BE2C (cell line): ENCODE data around the gene TRIM13.

Source experiments
- DNase-seq: peaks from one replicate; pipeline ENCODE4 v3.0.0-alpha.2; 2020
- H3K27me3 ChIP-seq: fragments of 250-450 bp; sonication (Bioruptor Pico); 2 replicates; pipeline ENCODE4 v1.5.1; 2020; ENCODE audit warnings: mild to moderate bottlenecking
- H3K36me3 ChIP-seq: fragments of 250-450 bp; sonication (Bioruptor Pico); 2 replicates; pipeline ENCODE4 v1.5.1; 2020; ENCODE audit warnings: mild to moderate bottlenecking
- H3K4me1 ChIP-seq: fragments of 250-450 bp; sonication (Bioruptor Pico); 2 replicates; pipeline ENCODE4 v1.5.1; 2020
- H3K4me3 ChIP-seq: 2 replicates; pipeline ENCODE4 v1.5.1; 2011; ENCODE audit warnings: low read depth, low read length
- H3K9me3 ChIP-seq: fragments of 250-450 bp; sonication (Bioruptor Pico); 2 replicates; pipeline ENCODE4 v1.5.1; 2020
- CTCF ChIP-seq: IDR thresholded peaks from 2 replicates; pipeline ENCODE4 v1.5.1; 2012; ENCODE audit warnings: mild to moderate bottlenecking, low read depth, low read length

Gene TRIM13

DNA sequence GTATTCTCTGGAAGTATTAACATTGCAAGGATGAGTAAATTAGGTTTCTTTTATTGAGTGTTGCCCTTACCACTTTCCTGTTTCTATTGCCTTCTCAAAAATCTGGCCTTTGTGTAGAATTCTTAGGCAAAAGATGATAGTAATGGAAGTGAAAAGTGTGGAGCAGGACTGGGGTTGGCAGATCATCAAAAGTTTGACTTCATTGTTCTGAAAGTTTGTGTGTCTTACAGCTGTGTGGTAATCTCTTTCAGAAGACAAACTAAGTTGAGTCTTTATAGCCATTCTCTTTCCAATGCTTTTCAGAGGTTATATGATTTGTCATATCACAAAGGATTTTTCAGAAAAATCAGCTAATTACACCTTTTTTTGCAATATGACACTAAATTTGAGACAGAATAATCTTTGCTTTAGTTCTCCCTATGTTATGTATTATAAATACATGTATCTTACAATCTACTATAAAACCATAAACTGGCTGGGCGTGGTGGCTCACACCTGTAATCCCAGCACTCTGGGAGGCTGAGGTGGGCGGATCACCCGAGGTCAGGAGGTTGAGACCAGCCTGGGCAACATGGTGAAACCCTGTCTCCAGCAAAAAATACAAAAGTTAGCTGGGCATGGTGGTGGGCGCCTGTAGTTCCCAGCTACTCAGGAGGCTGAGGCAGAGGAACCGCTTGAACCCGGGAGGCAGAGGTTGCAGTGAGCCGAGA is 9.7 kb downstream of the TRIM13 start:
- DNase-seq, result no peak
- Histone ChIP-seq H3K9me3 (no peaks in the 10 kb centered on the region), H3K27me3 (no peaks in the 10 kb centered on the region), H3K4me3 (no peak overlapping the region), H3K4me1 (no peaks in the 10 kb centered on the region), H3K36me3 (peaks cover 45% of the 10 kb centered on the region)
- TF ChIP-seq CTCF, result no peak

DNA sequence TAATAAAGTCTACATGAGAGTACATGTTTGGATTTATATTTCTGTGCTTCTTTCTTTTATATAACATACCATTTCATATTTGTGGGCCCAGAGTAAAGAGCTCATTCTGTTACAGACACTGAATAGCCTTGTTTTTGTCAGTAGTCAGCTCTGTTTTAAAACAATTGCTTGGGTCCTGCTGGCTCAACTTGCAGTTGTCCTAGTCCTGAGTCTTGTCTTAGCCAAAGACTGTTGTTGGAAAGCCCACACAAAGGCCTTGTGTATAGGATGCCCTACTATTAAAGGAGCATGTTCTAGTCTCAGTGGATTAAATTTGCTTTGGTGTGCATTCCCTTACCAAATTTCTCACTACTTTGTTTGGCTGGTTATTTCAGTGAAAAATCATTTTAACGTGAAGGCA is 14.6 kb downstream of the TRIM13 start:
- TF ChIP-seq CTCF, result no peak
- Histone ChIP-seq H3K4me3 (no peak overlapping the region), H3K36me3 (peaks cover 44% of the 10 kb centered on the region), H3K4me1 (no peaks in the 10 kb centered on the region), H3K9me3 (no peaks in the 10 kb centered on the region), H3K27me3 (no peaks in the 10 kb centered on the region)
- DNase-seq, result no peak

GRCh38 chr13:50012396-50013169 is 15.7 kb downstream of the TRIM13 start:
- Histone ChIP-seq H3K9me3 (no peaks in the 10 kb centered on the region), H3K27me3 (no peaks in the 10 kb centered on the region), H3K36me3 (peaks cover 42% of the 10 kb centered on the region), H3K4me1 (no peaks in the 10 kb centered on the region), H3K4me3 (no peak overlapping the region)
- no peak for TF ChIP-seq CTCF
- no peak for DNase-seq

DNA sequence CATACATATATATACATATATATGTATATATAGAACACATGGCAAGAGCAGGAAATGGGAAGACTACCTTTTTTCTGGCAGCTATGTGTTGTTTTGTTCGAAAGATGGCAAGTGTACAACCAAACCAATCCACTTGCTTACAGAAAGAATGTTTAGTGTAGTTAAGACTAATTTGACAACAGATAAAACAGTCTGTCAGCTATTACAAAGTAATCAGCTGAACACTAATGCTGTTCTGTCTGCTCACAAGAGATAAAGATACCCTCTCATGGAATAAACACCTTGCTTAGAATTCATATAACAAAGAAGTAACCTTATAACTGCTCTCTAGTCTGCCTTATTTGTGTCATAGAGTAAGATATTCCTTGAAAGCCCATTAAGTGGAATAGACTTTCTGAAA is 17.5 kb downstream of the TRIM13 start:
- peaks cover 36% of the 10 kb centered on the region for H3K36me3 ChIP-seq
- no peak for DNase-seq
- H3K4me1 ChIP-seq, result no peaks in the 10 kb centered on the region

DNA sequence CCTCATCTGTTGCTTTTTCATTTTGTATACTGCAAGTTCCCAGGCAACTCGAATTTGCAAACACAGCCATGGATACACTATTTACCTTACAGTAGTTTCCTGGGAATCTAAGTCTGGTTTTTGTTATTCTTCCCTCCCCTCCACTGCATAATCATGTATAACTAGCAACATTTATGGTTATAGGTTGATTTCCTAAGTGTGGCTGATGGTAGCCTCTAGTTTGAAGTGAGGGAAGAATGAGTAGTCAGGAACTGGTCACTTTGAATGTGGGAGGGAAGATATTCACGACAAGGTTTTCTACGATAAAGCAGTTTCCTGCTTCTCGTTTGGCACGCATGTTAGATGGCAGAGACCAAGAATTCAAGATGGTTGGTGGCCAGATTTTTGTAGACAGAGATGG is 18.4 kb downstream of the TRIM13 start, which contains the start of gene KCNRG:
KCNRG (plus strand) TSS at position 187 of the 400 bp plus-strand sequence; CDS start at position 237, 50 bp downstream.
- no peaks in the 10 kb centered on the region for H3K4me1 ChIP-seq
- H3K9me3 ChIP-seq, result no peaks in the 10 kb centered on the region
- no peak within 1 kb of the TSS for H3K4me3 ChIP-seq
- H3K27me3 ChIP-seq, result no peaks in the 10 kb centered on the region
- no peak for DNase-seq
- H3K36me3 ChIP-seq, result peaks cover 35% of the 10 kb centered on the region
- no peak for TF ChIP-seq CTCF

More for the DNA sequence above, 17.5 kb downstream of the TRIM13 start:
- Histone ChIP-seq H3K4me3 (no peak overlapping the region), H3K27me3 (no peaks in the 10 kb centered on the region), H3K9me3 (no peaks in the 10 kb centered on the region)
- no peak for TF ChIP-seq CTCF

DNA sequence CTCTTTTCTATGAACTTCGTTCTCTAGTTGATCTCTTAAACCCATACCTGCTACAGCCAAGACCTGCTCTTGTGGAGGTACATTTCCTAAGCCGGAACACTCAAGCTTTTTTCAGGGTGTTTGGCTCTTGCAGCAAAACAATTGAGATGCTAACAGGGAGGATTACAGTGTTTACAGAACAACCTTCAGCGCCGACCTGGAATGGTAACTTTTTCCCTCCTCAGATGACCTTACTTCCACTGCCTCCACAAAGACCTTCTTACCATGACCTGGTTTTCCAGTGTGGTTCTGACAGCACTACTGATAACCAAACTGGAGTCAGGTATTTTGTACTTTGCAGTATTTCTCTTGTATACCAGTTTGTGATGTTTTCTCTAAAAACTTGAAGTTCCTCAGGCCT is 18.9 kb downstream of the TRIM13 start:
- no peaks in the 10 kb centered on the region for H3K27me3 ChIP-seq
- peaks cover 30% of the 10 kb centered on the region for H3K36me3 ChIP-seq

More for the DNA sequence above, 18.9 kb downstream of the TRIM13 start:
- no peaks in the 10 kb centered on the region for H3K4me1 ChIP-seq
- no peak for DNase-seq
- no peak for TF ChIP-seq CTCF
- no peak overlapping the region for H3K4me3 ChIP-seq
- H3K9me3 ChIP-seq, result no peaks in the 10 kb centered on the region
